AG04449 (cell line): Measurements from ENCODE around the gene CCL4.

Source experiments
- CTCF ChIA-PET: fragments of 350-600 bp; formaldehyde crosslinking; extraction: SDS; loops from one replicate; lab custom pipeline; 2021; ENCODE audit warnings: antibody characterized with exemption; lab: Yijun Ruan, JAX
- POLR2A ChIA-PET: fragments of 400-600, 350-600 bp; formaldehyde crosslinking; extraction: SDS; loops from one replicate; lab custom pipeline; 2020; ENCODE audit warnings: antibody characterized with exemption, inconsistent platforms; lab: Yijun Ruan, JAX
- DNase-seq: peaks from one replicate; pipeline ENCODE4 v3.0.0-alpha.2; 2010; ENCODE audit warnings: low read depth, low spot score
- H3K4me3 ChIP-seq: 2 replicates; pipeline ENCODE4 v1.5.1; 2011; ENCODE audit warnings: low read depth, mild to moderate bottlenecking, control low read depth, low read length
- CTCF ChIP-seq: IDR thresholded peaks from one replicate; pipeline ENCODE4 v1.5.1; 2011; ENCODE audit warnings: mild to moderate bottlenecking, moderate library complexity, low read length, control low read depth, inconsistent platforms; ENCODE audit not compliant: insufficient read depth; ENCODE audit errors: missing control alignments

CCL4 gene

DNA sequence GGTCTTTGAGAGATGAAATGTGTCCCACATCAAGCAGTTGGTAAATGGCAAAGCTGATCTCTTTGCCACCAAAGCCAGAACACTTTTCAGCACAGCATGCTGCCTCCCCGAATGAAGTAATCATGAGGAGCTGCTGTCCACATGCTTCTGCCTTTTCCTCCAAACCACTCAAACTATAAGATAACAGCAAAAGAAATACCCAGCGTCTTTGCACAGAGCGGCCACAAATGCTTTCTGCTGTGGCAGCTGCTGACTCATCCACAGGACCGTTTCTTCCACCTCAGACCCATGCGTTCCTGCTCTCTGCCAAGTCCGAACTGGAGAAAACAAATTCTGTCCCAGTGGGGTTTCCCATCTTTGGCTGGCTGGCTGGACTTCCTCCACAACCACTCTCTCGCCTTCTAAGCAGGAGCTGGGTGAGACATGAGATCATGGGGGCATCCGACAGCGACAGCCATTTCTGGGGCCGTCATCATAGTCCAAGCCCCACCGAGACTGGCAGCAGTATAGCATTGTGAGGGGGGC, 45.7 kb downstream of the CCL4 start:
- peak; percentile 47 for DNase-seq
- no peak for TF ChIP-seq CTCF
- POLR2A ChIA-PET: no interaction called here
- no peak overlapping the region for H3K4me3 ChIP-seq
- CTCF ChIA-PET: interaction anchor here (0.6 to 6.5 kb wide), 26 partner anchors 8 to 538 kb away, joined by 3 to 82 read pairs (median 5); partner anchors contain the start of genes CCL3L1 and CCL3L3

- CTCF ChIA-PET: interaction anchor here (0.7 to 4.3 kb wide), 4 partner anchors 10 to 204 kb away, joined by 3 to 17 read pairs (median 3); no protein-coding TSS in a partner anchor
- no peak for TF ChIP-seq CTCF
- no peak overlapping the region for H3K4me3 ChIP-seq
- POLR2A ChIA-PET: no interaction called here
- DNase-seq: no peak
These were observed 48.4 kb downstream of the CCL4 start for GRCh38 chr17:36151891-36152638.

- CTCF ChIA-PET: interaction anchor here (4.3 kb wide), 1 partner anchor 39 kb away, joined by 17 read pairs; no protein-coding TSS in a partner anchor
- POLR2A ChIA-PET: no interaction called here
- no peak overlapping the region for H3K4me3 ChIP-seq
- DNase-seq: no peak
- TF ChIP-seq CTCF: peak; percentile 24
These were observed 49.1 kb downstream of the CCL4 start for GRCh38 chr17:36152639-36153120.

DNA sequence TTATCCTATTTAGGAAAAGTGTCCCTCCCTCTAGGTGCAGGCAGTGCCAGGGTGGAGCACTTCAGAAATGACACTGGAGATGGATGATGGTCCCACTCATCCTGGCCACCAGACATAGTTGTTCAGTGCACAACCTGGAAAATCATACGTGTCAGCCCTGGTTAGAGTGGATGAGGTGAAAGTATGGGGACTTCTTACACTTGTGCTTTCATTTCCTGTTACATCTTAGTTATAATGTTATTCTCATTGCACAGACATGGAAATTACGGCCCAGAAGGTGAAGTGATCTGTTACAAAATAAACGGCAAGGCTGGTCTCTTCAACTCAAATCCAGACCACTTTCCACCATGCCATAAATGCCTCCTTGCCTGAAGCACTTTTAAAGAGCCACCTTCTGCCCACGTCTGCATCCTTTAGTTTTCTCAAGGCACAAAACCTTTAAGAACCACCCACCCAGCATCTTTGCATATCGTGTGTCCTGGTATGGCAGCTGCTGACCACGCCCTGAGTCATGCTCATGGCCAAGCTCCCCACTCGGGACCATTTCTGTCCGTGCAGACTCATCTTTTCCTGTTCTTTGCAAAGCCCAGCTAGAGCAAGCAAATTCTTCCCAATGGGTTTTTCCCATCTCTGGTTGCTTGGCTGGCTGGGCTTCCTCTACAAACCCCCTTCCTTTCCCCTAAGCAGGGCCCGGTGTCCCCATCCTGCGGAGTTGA, 50.4 kb downstream of the CCL4 start:
- TF ChIP-seq CTCF: no peak
- ChIA-PET POLR2A (no interaction called here), CTCF (no interaction called here)
- DNase-seq: no peak
- H3K4me3 ChIP-seq: no peak overlapping the region
